Astrocyte of the cerebellum (primary cell): Measurements from ENCODE around the gene GDF9.

Source experiments
- DNase-seq: peaks from one replicate; pipeline ENCODE4 v3.0.0-alpha.2; 2011; ENCODE audit warnings: low read depth
- H3K4me3 ChIP-seq: 2 replicates; pipeline ENCODE4 v1.5.1; 2011; ENCODE audit warnings: mild to moderate bottlenecking, low read depth, low read length, moderate library complexity
- CTCF ChIP-seq: IDR thresholded peaks from 2 replicates; pipeline ENCODE4 v1.5.1; 2012; ENCODE audit warnings: low read length, low read depth, moderate library complexity, mild to moderate bottlenecking; ENCODE audit errors: missing control alignments
- in situ Hi-C: cut with HindIII; loops from 2 replicates; pipeline ENCODE4 v1.10.0; 2017; ENCODE audit warnings: low sequenced_read_pairs

Gene GDF9

DNA sequence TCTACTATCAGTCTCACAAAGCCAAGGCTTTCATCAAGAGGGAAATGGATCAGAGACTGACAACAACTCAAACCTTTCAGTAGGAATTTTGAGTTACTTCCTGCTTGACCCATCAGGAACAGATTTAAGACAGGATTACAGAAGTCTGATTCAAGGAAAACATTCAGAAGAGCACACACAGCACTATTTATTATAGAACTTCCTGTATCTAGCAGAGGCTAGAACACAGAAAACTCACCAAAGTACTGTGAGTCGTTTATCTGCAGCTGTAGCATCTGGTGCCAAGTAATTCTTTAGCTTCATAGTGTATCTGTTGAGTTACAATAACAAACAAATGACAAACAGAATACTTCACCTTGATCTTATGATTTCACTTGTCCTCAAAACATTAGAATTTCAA is 21.0 kb upstream of the GDF9 start:
- no peak for DNase-seq
- in situ Hi-C loops: loop anchor here (10.0 kb wide), 1 partner anchor 502 kb away; no protein-coding TSS in a partner anchor
- no peak for TF ChIP-seq CTCF
- H3K4me3 ChIP-seq: no peak overlapping the region

GRCh38 chr5:132886064-132886823 is 20.0 kb upstream of the GDF9 start:
- in situ Hi-C loops: loop anchor here (10.0 kb wide), 1 partner anchor 501 kb away; no protein-coding TSS in a partner anchor
- TF ChIP-seq CTCF: no peak
- no peak for DNase-seq
- no peak overlapping the region for H3K4me3 ChIP-seq

GRCh38 chr5:132884548-132884947 is 18.3 kb upstream of the GDF9 start:
- in situ Hi-C loops: loop anchor here (10.0 kb wide), 1 partner anchor 500 kb away; no protein-coding TSS in a partner anchor
- DNase-seq: no peak
- no peak for TF ChIP-seq CTCF
- H3K4me3 ChIP-seq: no peak overlapping the region

DNA sequence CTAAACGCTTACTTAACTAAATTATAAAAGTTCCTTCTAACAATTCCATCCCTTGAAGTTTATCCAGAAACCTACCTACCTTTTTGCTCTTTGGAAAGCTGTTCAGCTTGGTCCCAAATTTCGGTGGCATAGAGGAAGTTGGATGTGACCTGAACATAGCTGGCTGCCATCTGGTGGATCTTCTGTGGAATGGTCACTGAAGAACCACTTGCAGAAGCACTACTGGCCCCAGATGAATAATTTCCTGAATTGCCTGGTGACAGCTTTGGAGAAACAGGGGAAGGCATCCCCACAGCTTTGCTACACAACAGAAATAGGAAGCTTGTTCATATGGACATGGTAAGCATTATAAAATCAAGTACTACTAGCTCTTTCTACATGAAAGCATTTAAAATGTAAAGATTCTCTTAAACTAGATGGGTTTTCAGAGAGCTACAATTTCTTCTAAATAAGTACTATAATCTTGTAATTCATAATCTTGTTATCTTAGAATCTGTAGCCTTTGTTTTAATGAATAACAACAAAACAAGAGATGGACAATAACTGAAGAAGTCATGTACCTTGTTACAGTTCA is 17.1 kb upstream of the GDF9 start:
- peak; percentile 83 for TF ChIP-seq CTCF
- peak; percentile 43 for DNase-seq
- no peak overlapping the region for H3K4me3 ChIP-seq
- in situ Hi-C loops: loop anchor here (10.0 kb wide), 1 partner anchor 499 kb away; no protein-coding TSS in a partner anchor

GRCh38 chr5:132877938-132878337 is 11.7 kb upstream of the GDF9 start:
- TF ChIP-seq CTCF: no peak
- in situ Hi-C loops: no loop called here
- DNase-seq: no peak
- H3K4me3 ChIP-seq: no peak overlapping the region

DNA sequence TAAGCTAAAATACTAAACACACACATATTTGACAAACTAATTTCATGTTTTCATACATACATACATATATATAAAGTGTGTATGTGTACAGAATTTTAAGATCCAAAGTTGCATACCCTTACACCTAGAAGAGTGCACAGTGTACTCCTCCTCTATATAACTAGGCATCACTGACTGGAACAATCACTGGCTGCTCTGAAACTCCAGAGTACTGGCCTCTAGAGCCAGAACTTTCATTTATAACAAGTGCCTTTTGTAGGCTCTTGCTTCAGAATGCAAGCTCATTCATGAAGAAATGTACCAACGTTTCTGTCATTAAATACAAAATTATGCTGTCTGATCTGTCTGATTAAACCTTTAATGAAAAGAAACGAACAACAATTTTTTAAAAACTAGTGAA is 11.2 kb upstream of the GDF9 start:
- no peak for TF ChIP-seq CTCF
- no peak for DNase-seq
- in situ Hi-C loops: no loop called here
- no peak overlapping the region for H3K4me3 ChIP-seq
